GM12865 (cell line): Measurements from ENCODE around the gene PLOD2.
"Not testable (repeated sequence)": the region's sequence is repeated elsewhere in the genome, so short reads cannot be mapped to it uniquely, and the experiment has no call there.

Experiments
- DNase-seq: peaks from one replicate; pipeline ENCODE4 v3.0.0; 2010; ENCODE audit warnings: low read depth
- H3K4me3 ChIP-seq: 2 replicates; pipeline ENCODE4 v1.5.1; 2011; ENCODE audit warnings: mild to moderate bottlenecking, low read depth, low read length, control low read depth
- CTCF ChIP-seq: IDR thresholded peaks from 2 replicates; pipeline ENCODE4 v1.5.1; 2011; ENCODE audit warnings: low read length, control low read depth, low read depth, inconsistent platforms; ENCODE audit not compliant: insufficient read depth; ENCODE audit errors: missing control alignments

PLOD2 gene

GRCh38 chr3:146125951-146126350 is 35.0 kb downstream of the PLOD2 start:
- H3K4me3 ChIP-seq: no peak overlapping the region
- TF ChIP-seq CTCF: no peak
- no peak for DNase-seq

DNA sequence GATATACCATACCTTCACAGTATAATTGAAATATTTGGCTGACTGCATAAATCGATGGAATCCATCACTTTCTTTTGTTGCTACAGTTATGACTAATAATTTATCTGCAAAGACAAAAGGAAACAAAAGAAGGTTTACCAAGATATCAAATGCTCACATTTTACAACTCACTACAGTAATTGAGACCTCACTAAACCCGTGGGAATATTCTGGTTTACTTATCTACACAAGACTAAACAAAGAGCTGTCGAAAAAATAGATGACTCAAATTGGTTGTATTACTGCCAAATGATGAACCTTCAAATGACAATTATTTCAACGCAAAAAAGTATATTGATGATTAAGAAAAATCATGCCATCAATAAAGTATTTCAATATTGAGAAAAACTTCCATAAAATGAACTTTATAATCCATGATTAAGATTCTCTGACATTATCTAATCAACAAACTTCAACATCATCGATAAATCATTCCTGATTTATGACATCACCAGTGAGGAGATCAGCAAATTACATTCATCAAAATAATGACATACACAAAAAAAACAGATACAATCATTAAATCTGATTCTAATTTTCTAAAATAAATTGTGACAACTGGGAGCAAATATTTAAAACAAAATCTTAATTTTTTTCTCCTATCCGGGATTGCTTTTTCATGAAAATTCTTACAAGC is 36.7 kb downstream of the PLOD2 start:
- no peak for DNase-seq
- no peak overlapping the region for H3K4me3 ChIP-seq
- TF ChIP-seq CTCF: no peak

- no peak overlapping the region for H3K4me3 ChIP-seq
- DNase-seq: no peak
- no peak for TF ChIP-seq CTCF
Observed at GRCh38 chr3:146117406-146118285, 43.3 kb downstream of the PLOD2 start.

GRCh38 chr3:146115619-146116018 is 45.4 kb downstream of the PLOD2 start:
- TF ChIP-seq CTCF: no peak
- no peak for DNase-seq
- no peak overlapping the region for H3K4me3 ChIP-seq

GRCh38 chr3:146113804-146114203 is 47.2 kb downstream of the PLOD2 start:
- H3K4me3 ChIP-seq, DNase-seq: not testable (repeated sequence)

- no peak for DNase-seq
- no peak overlapping the region for H3K4me3 ChIP-seq
- no peak for TF ChIP-seq CTCF
Observed at GRCh38 chr3:146111337-146111736, 49.6 kb downstream of the PLOD2 start.

- no peak overlapping the region for H3K4me3 ChIP-seq
- no peak for DNase-seq
- no peak for TF ChIP-seq CTCF
Observed at GRCh38 chr3:146110161-146110560, 50.8 kb downstream of the PLOD2 start.
